ENCODE data around the gene NPHP4.
"Not testable (repeated sequence)": the region's sequence is repeated elsewhere in the genome, so short reads cannot be mapped to it uniquely, and the experiment has no call there.

NPHP4 gene

DNA sequence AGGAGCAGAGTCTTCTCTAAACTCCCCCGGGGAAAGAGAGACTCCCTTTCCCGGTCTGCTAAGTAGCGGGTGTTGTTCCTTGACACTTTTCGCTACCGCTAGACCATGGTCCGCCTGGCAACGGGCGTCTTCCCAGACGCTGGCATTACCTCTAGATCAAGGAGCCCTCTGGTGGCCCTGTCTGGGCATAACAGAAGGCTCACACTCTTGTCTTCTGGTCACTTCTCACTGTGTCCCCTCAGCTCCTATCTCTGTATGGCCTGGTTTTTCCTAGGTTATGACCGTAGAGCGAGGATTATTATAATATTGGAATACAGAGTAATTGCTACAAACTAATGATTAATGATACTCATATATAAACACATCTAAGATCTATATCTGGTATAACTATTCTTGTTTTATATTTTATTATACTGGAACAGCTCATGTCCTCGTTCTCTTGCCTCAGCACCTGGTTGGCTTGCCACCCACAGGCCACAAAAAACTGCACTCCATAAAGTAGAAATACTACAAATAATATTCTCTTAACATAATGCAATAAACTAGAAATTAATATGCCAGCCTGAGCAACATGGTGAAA, 98.4 kb downstream of the NPHP4 start:
- not testable (repeated sequence) for DNase-seq (ENCODE audit: low read depth, low spot score)

GRCh38 chr1:5892329-5892728, 99.9 kb downstream of the NPHP4 start:
- no peak for DNase-seq (ENCODE audit: low read depth, low spot score)

GRCh38 chr1:5891736-5892135, 100.5 kb downstream of the NPHP4 start:
- no peak for DNase-seq (ENCODE audit: low read depth, low spot score)

- no peak for DNase-seq (ENCODE audit: low read depth, low spot score)
Observed at GRCh38 chr1:5891137-5891536, 101.1 kb downstream of the NPHP4 start.

- DNase-seq (ENCODE audit: low read depth, low spot score): no peak
Observed at GRCh38 chr1:5890346-5891106, 101.7 kb downstream of the NPHP4 start.

- no peak for DNase-seq (ENCODE audit: low read depth, low spot score)
Observed at GRCh38 chr1:5889901-5890300, 102.3 kb downstream of the NPHP4 start.

DNA sequence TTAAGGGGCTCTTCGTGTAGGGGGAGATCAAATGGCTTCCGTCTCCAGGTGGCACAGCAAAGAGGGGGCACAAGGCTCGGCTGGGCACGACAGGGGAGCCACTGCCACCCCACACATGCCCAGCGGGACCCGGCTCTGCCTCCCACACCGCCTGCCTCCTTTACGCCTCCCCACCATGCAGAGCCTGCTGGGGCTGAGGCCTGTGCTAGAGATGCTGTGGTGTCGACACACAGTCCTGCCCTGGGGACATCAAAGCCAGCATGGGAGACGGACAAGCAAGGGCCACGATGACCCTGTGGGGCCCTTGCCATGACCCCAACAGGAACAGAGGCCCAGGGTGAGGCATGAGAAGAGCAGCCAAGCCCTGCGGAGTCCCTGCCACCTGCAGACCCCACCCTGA, 102.8 kb downstream of the NPHP4 start:
- DNase-seq (ENCODE audit: low read depth, low spot score): no peak

GRCh38 chr1:5888606-5889211, 103.5 kb downstream of the NPHP4 start:
- no peak for DNase-seq (ENCODE audit: low read depth, low spot score)

GRCh38 chr1:5887971-5888361, 104.3 kb downstream of the NPHP4 start:
- no peak for DNase-seq (ENCODE audit: low read depth, low spot score)

- no peak for DNase-seq (ENCODE audit: low read depth, low spot score)
Observed at GRCh38 chr1:5887349-5887970, 104.8 kb downstream of the NPHP4 start.

GRCh38 chr1:5886541-5887348, 105.5 kb downstream of the NPHP4 start:
- DNase-seq (ENCODE audit: low read depth, low spot score): no peak

- no peak for DNase-seq (ENCODE audit: low read depth, low spot score)
Observed at GRCh38 chr1:5886140-5886483, 106.1 kb downstream of the NPHP4 start.

DNA sequence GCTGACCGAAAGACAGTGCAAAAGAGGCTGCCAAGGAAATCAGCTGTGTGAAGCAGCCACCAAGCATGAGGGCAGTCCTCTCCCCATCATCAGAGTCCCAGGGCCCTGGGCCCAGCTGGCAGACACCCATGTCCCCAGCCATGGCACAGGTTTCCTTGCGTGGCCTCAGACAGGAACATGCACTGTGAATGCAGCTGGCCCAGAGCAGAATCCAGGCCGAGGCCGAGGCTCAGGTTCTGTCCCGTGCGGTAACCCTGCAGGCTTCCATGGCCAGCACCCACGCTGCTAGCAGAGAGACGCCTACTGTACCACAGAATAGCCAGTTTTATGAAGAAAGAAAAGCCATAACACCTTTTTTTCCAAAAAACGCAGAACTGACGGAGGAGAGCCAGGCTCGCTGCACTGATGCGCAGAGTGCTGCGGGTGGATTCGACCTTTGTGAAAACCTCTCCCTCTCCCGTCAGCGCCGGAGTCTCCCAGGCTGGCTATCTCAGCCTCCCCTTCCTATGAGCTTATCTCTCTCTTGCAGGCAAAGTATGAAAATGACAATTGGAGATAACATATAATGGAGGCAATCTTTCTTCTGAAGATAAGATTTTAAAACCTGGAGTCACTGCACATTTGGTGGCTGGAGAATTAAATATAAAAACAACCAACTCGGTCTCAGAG, 106.6 kb downstream of the NPHP4 start:
- DNase-seq (ENCODE audit: low read depth, low spot score): no peak

- no peak for DNase-seq (ENCODE audit: low read depth, low spot score)
Observed at GRCh38 chr1:5884110-5884509, 108.1 kb downstream of the NPHP4 start.

DNA sequence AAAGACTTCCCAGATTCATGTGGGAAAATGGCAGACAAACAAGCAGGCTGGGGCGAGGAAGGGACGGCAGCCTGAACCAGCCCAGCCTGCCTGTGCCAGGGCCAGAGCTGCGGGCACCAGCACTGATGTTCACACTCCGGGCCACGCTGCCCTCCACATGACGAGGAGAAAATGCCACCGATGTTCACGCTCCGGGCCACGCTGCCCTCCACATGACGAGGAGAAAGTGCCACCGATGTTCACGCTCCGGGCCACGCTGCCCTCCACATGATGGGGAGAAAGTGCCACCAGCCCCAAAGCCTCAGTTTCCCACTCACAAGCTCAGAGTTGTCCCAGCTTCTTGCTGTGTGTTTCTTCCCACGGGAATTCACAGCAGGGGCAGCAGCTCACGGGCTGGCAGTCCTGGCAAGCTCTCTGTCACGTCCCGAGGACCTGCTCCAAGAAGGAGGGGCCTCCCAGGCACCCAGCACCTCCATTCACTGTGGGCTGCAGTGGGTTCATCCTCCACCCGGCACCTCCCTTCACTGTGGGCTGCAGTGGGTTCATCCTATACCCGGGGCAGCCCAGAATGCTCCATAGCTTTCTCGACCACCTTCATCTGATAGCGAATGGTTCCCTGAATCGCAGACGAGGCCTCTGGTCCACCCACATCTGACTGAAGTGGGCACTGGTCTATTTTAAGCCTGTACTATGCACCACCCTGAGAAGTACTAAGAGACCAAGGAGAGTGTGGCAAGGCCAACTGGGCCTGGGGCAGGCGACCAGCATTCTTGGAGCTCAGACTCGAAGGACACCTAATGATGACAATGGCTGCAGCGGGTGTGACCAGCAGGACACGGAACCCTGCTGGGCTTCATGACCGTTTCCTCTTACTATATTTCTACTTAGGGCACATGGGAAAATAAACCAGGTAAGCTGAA, 108.8 kb downstream of the NPHP4 start:
- no peak for DNase-seq (ENCODE audit: low read depth, low spot score)

DNA sequence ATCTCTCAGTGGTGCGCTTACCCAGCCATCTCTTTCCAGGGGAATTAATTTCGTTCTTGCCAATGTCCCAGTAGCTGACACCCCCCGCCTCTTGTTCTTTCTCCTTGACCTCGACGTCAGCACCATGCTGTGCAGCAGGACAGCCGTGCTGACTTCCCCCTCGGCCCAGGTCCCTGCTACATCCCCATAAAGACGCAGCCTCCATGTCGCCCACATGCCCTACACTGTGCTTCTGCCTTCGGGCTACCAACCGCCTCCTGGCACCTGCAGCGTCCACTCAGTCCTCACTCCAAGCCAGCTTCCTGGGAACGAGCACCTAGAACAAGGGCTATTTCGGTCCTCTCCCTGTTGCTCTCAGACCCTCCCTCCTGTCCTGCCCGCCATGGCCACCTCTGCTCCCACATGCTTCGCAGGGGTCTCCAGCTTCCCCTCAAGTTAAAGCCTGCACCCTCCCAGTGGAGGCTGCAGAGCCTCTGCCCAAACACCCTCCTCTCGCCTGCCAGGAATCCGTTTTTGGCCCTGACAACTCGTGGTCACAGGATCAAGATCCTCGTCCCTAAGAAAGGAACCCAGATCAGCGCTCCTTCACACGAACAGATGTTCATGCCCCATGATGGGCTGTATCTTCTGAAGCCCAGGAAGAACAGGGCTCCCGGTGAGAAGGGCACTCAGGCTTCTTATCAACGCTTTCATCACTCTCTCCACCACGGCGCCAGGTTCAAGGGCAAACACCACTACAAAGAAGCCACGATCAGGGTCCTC, 109.7 kb downstream of the NPHP4 start:
- no peak for DNase-seq (ENCODE audit: low read depth, low spot score)

- no peak for DNase-seq (ENCODE audit: low read depth, low spot score)
Observed at GRCh38 chr1:5881526-5882222, 110.6 kb downstream of the NPHP4 start.

- no peak for DNase-seq (ENCODE audit: low read depth, low spot score)
Observed at GRCh38 chr1:5880630-5881405, 111.4 kb downstream of the NPHP4 start.

All from iPS DF 19.7 (cell line).